GM23248 (cell line): ENCODE measurements around the gene KY. TPM values are rescaled to one million over a fixed set of nuclear protein-coding genes. Genes with fewer than 3 reads are reported as not detected.

ENCODE experiments used
- DNase-seq: peaks from one replicate; pipeline ENCODE4 v3.0.0-alpha.2; 2015
- H2AFZ ChIP-seq: fragments of 200-600 bp; sonication (generic); 2 replicates; pipeline ENCODE4 v1.6.1; 2016; ENCODE audit warnings: antibody characterized with exemption
- H3F3A ChIP-seq: fragments of 200-600 bp; sonication (generic); 2 replicates; pipeline ENCODE4 v1.6.1; 2016; ENCODE audit warnings: mild to moderate bottlenecking, antibody characterized with exemption, mixed run types; ENCODE audit not compliant: insufficient read depth
- H3K27ac ChIP-seq: fragments of 200-600 bp; sonication (generic); 2 replicates; pipeline ENCODE4 v1.5.1; 2016; ENCODE audit warnings: mild to moderate bottlenecking
- H3K27me3 ChIP-seq: fragments of 200-600 bp; sonication (generic); replicated peaks from 2 replicates; pipeline ENCODE4 v1.6.1; 2016; ENCODE audit warnings: mild to moderate bottlenecking; ENCODE audit not compliant: insufficient read depth
- H3K36me3 ChIP-seq: fragments of 200-600 bp; sonication (generic); 2 replicates; pipeline ENCODE4 v1.6.1; 2016; ENCODE audit warnings: low read depth, mild to moderate bottlenecking
- H3K4me1 ChIP-seq: fragments of 200-600 bp; sonication (generic); 2 replicates; pipeline ENCODE4 v1.6.1; 2016; ENCODE audit warnings: mild to moderate bottlenecking; ENCODE audit not compliant: insufficient read depth
- H3K4me2 ChIP-seq: fragments of 200-600 bp; sonication (generic); one replicate; pipeline ENCODE4 v1.6.1; 2016; ENCODE audit warnings: mild to moderate bottlenecking; ENCODE audit not compliant: unreplicated experiment
- H3K4me3 ChIP-seq: fragments of 200-600 bp; sonication (generic); 2 replicates; pipeline ENCODE4 v1.5.1; 2016; ENCODE audit warnings: mild to moderate bottlenecking
- H3K79me2 ChIP-seq: fragments of 200-600 bp; sonication (generic); 2 replicates; pipeline ENCODE4 v1.6.1; 2016; ENCODE audit warnings: mild to moderate bottlenecking; ENCODE audit not compliant: insufficient read depth
- H3K9ac ChIP-seq: fragments of 200-600 bp; sonication (generic); 2 replicates; pipeline ENCODE4 v1.6.1; 2016; ENCODE audit warnings: mild to moderate bottlenecking
- H3K9me2 ChIP-seq: fragments of 200-600 bp; sonication (generic); 2 replicates; pipeline ENCODE4 v1.6.1; 2016; ENCODE audit warnings: mixed run types, mild to moderate bottlenecking, moderate library complexity; ENCODE audit not compliant: insufficient read depth
- H3K9me3 ChIP-seq: fragments of 200-600 bp; sonication (generic); one replicate; pipeline ENCODE4 v1.6.1; 2017; ENCODE audit warnings: low read depth
- H4K20me1 ChIP-seq: fragments of 200-600 bp; sonication (generic); 2 replicates; pipeline ENCODE4 v1.6.0; 2016; ENCODE audit not compliant: insufficient read depth
- EZH2 ChIP-seq: fragments of 200-600 bp; sonication (generic); IDR thresholded peaks from 2 replicates; pipeline ENCODE4 v1.6.1; 2018; ENCODE audit warnings: antibody characterized with exemption, mild to moderate bottlenecking; ENCODE audit not compliant: insufficient read depth, poor library complexity, severe bottlenecking
- EZH2phosphoT487 ChIP-seq: fragments of 200-600 bp; sonication (generic); IDR thresholded peaks from 2 replicates; pipeline ENCODE4 v1.6.1; 2018; ENCODE audit warnings: antibody characterized with exemption, moderate library complexity, mild to moderate bottlenecking, low read depth; ENCODE audit not compliant: insufficient read depth
- WGBS, 2 experiments: methylation state at CpG; one replicate each; pipeline ENCODE4 v1.1.6; 2015 to 2017; ENCODE audit warnings: low lambda C conversion rate in 2 of 2, low coverage in 1 of 2; ENCODE audit errors: missing lambda C conversion rate in 2 of 2; 5-methylcytosine and 5-hydroxymethylcytosine counted together
- in situ Hi-C: fragments of 300-500 bp; cut with MboI; formaldehyde crosslinking; loops from 2 replicates; pipeline ENCODE4 v1.15.0; 2020
- polyA plus RNA-seq: library from polyadenylated mRNA; unstranded; fragments of >200 nt; fragmentation: Nextera tagmentation; extraction: Ambion mirVana; gene quantifications from 2 replicates; pipeline ENCODE4 v1.2.1, GENCODE V29; 2016
- total RNA-seq: library from RNA; depleted of rRNA; stranded (reverse); fragments of >200 nt; shearing (Covaris generic); gene quantifications from 2 replicates; pipeline ENCODE4 v1.2.3, GENCODE V29; 2014

Gene KY
- total and polyA plus RNA-seq, 2 experiments from 2014 or later: 0.65 to 0.76 TPM

DNA sequence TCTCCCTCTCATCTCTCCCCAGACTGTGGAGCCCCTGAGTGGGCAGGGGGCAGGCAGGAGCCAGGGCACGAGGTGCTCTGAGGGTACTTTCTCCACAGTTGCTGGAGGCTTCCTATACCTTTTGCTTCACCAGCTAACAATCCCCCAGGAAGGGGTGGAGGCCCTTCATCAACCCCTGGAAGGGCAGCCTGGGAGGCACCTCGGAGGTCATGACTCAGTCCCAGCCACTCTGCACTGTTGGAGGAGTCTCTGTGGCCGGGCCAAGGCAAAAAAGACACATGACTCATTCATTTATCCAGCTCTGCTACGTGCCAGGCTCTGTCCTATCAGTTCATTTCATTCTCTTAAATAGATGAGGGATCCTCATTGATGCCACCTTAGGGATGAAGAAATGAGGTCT lies 15.6 kb upstream of the KY start:
- no peak overlapping the region for H2AFZ ChIP-seq
- no peak overlapping the region for H3K4me3 ChIP-seq
- peaks cover 23% of the 10 kb centered on the region for H3K4me1 ChIP-seq
- no peaks in the 10 kb centered on the region for H4K20me1 ChIP-seq
- 18 to 21% methylated on average over 4 of the region's 4 CpGs for WGBS, 2 experiments
- no peak for TF ChIP-seq EZH2
- TF ChIP-seq EZH2phosphoT487: no peak
- H3F3A ChIP-seq: no peaks in the 10 kb centered on the region
- H3K9me2 ChIP-seq: no peaks in the 10 kb centered on the region
- H3K27me3 ChIP-seq: no peaks in the 10 kb centered on the region
- in situ Hi-C loops: no loop called here
- no peak overlapping the region for H3K9ac ChIP-seq
- H3K36me3 ChIP-seq: no peaks in the 10 kb centered on the region
- DNase-seq: peak; percentile 93
- no peaks in the 10 kb centered on the region for H3K79me2 ChIP-seq
- no peaks in the 10 kb centered on the region for H3K9me3 ChIP-seq
- H3K4me2 ChIP-seq: no peak overlapping the region
- no peak overlapping the region for H3K27ac ChIP-seq

DNA sequence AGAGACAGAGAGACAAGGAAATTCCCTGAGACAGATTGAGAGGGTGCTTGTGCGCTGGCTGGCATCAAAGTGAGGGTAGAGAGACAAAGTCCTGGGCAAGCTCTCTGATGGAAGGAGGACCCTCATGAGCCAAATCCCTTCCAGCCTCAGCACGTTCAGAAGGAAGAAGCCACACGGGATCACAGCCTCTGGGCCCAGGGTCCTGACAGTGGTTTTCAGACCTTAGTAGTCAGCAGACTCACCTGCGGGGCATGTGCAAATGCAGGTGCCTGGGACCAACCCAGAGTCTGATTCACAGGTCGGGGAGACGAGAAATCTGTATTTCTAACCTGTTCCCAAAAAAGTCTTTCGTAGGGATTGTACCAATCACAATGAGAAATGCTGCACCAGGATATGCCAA lies 15.2 kb upstream of the KY start:
- TF ChIP-seq EZH2 (no peak), EZH2phosphoT487 (no peak)
- DNase-seq: no peak
- WGBS, 2 experiments: 80 to 86% methylated on average over 7 of the region's 7 CpGs
- H3K36me3 ChIP-seq: no peaks in the 10 kb centered on the region
- H3K79me2 ChIP-seq: no peaks in the 10 kb centered on the region
- H3K9me2 ChIP-seq: no peaks in the 10 kb centered on the region
- H4K20me1 ChIP-seq: no peaks in the 10 kb centered on the region
- H3K4me3 ChIP-seq: no peak overlapping the region
- no peaks in the 10 kb centered on the region for H3K9me3 ChIP-seq
- H3K4me2 ChIP-seq: no peak overlapping the region
- in situ Hi-C loops: no loop called here
- no peaks in the 10 kb centered on the region for H3K27me3 ChIP-seq
- H2AFZ ChIP-seq: no peak overlapping the region
- H3K27ac ChIP-seq: no peak overlapping the region
- peaks cover 23% of the 10 kb centered on the region for H3K4me1 ChIP-seq
- H3F3A ChIP-seq: no peaks in the 10 kb centered on the region
- no peak overlapping the region for H3K9ac ChIP-seq

DNA sequence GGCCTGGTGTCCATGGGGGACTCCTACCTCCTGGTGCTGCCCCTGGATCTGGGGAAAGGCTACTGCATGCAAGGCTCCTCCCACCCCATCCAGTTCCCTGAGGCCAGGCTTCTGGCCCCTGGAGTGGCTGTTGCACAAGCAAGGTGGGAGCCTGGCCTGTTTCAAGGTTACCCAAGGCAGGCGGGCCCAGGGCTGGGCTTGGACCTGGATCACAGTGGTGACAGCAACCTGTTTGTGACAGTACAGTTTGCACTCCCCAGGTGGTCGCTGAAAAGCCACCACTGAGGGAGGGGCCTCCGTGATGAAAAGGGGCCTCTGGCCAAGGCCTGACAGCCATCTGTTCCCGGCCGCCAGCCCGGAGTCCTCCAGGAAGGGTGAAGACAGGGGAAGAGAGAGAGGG lies 14.4 kb upstream of the KY start:
- no peaks in the 10 kb centered on the region for H4K20me1 ChIP-seq
- H3K27ac ChIP-seq: no peak overlapping the region
- DNase-seq: no peak
- H3K9me2 ChIP-seq: no peaks in the 10 kb centered on the region
- H3K9me3 ChIP-seq: no peaks in the 10 kb centered on the region
- no peaks in the 10 kb centered on the region for H3K36me3 ChIP-seq
- in situ Hi-C loops: no loop called here
- H3F3A ChIP-seq: no peaks in the 10 kb centered on the region
- no peak overlapping the region for H3K4me3 ChIP-seq
- H3K27me3 ChIP-seq: no peaks in the 10 kb centered on the region
- peaks cover 23% of the 10 kb centered on the region for H3K4me1 ChIP-seq
- H3K9ac ChIP-seq: no peak overlapping the region
- H3K4me2 ChIP-seq: no peak overlapping the region
- WGBS, 2 experiments: 79 to 90% methylated on average over 3 to 6 of the region's 6 CpGs
- TF ChIP-seq EZH2phosphoT487 (no peak), EZH2 (no peak)
- no peaks in the 10 kb centered on the region for H3K79me2 ChIP-seq
- no peak overlapping the region for H2AFZ ChIP-seq

DNA sequence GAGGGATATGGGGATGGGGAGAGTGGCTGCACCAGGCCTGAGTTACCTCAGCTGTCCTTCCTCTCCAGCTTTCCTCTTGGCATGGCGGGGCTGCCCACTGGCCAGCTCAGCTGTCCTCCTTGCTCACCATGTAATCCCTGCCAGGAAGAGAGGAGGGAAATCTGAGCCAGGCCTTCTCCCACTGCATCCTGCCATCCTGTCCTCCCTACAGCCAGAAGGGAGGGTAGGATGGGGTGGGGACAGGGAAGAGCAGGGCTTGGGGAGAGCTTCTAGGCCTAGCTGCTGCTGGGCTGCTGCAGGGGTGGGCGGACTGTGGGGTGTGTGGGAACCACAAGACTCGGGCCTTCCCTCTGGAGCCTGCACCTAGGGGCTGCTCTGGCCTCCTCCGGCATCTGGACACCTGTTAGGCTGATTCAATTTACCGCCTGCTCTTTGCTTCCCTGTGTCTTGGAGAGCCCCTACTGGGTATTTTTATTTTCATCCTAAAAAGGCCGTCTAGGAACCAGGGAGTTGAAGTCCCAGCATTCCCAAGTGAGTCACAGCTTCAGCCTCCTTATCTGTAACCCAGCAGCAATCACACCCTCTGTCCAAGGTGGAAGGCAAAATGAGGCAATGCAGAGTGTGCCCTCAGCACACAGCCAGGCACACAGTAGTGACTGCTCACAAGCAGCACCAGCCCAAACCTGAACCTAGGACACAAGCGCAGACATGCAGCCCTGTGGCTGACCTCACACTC lies 13.1 kb upstream of the KY start:
- H3K9ac ChIP-seq: no peak overlapping the region
- H3K4me1 ChIP-seq: peaks cover 23% of the 10 kb centered on the region
- in situ Hi-C loops: no loop called here
- no peaks in the 10 kb centered on the region for H4K20me1 ChIP-seq
- peak; percentile 64 for DNase-seq
- 60 to 65% methylated on average over 5 to 7 of the region's 7 CpGs for WGBS, 2 experiments
- H3K27ac ChIP-seq: no peak overlapping the region
- H3K4me2 ChIP-seq: no peak overlapping the region
- no peaks in the 10 kb centered on the region for H3K9me2 ChIP-seq
- H3K79me2 ChIP-seq: no peaks in the 10 kb centered on the region
- no peaks in the 10 kb centered on the region for H3K9me3 ChIP-seq
- no peak overlapping the region for H3K4me3 ChIP-seq
- TF ChIP-seq EZH2: no peak
- no peak for TF ChIP-seq EZH2phosphoT487
- H2AFZ ChIP-seq: no peak overlapping the region
- no peaks in the 10 kb centered on the region for H3K27me3 ChIP-seq
- H3K36me3 ChIP-seq: no peaks in the 10 kb centered on the region
- no peaks in the 10 kb centered on the region for H3F3A ChIP-seq
